NB4 (cell line): Measurements from ENCODE around the gene RBPJL.

Source experiments
- CTCF ChIP-seq: IDR thresholded peaks from one replicate; pipeline ENCODE4 v1.5.1; 2012; ENCODE audit warnings: low read depth, low read length
- POLR2A ChIP-seq: IDR thresholded peaks from 2 replicates; pipeline ENCODE4 v1.6.1; 2011; ENCODE audit warnings: mild to moderate bottlenecking; ENCODE audit not compliant: insufficient read length; ENCODE audit errors: extremely low read depth

DNA sequence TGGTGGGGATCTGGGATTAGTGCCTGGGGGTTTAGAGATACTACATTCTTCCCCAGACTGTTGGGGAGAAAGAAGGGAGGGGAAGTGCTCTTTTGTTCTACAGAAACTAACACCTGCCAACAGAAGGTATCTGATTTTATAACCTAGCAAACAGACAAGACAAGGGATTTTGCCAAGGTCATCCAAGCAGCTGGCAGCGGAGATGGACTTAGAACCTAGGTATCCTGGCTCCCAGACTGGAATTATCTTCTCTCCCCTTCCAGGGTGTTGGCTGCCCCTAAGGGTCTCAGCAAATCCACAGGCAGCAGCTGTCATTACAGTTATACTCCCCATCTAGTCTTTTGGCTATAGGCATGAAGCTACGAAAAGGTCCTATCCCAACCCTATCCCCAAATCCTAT is 33.2 kb downstream of the RBPJL start:
- TF ChIP-seq CTCF (no peak), POLR2A (no peak)
